HCT116 (cell line): ENCODE results near the gene DNAJC7.

Experiments
- CEBPB ChIP-seq: IDR thresholded peaks from 2 replicates; pipeline ENCODE4 v1.6.1; 2012; ENCODE audit warnings: low read depth
- CTCF ChIP-seq, 3 experiments: fragments of 200-600 bp in 1 of 3; sonication (generic) in 1 of 3; IDR thresholded peaks in 2 of 3; conservative IDR thresholded peaks in 1 of 3; 2 replicates each; pipeline ENCODE4 v1.5.1; 2012 to 2017; ENCODE audit warnings: low read depth in 2 of 3, low read length in 2 of 3, antibody characterized with exemption in 1 of 3, borderline replicate concordance in 1 of 3, control low read depth in 1 of 3, mild to moderate bottlenecking in 1 of 3, mixed read lengths in 1 of 3, mixed run types in 1 of 3, moderate library complexity in 1 of 3; ENCODE audit not compliant: insufficient read depth in 1 of 3
- EZH2phosphoT487 ChIP-seq: fragments of 200-600 bp; IDR thresholded peaks from 2 replicates; pipeline ENCODE4 v1.6.1; 2018; ENCODE audit warnings: antibody characterized with exemption, borderline replicate concordance
- POLR2A ChIP-seq: IDR thresholded peaks from 2 replicates; pipeline ENCODE4 v1.7.0; 2011; ENCODE audit warnings: borderline replicate concordance; ENCODE audit not compliant: insufficient read depth, insufficient read length; ENCODE audit errors: extremely low read depth
- POLR2AphosphoS5 ChIP-seq: IDR thresholded peaks from 2 replicates; pipeline ENCODE4 v1.6.1; 2011; ENCODE audit warnings: mild to moderate bottlenecking, low read depth, low read length, moderate library complexity

- TF ChIP-seq CTCF (IDR thresholded peaks at IDR 0.05 in 2 of 3, conservative IDR thresholded peaks at IDR 0.05 in 1 of 3; ENCODE audit: borderline replicate concordance in 1 of 3, insufficient read depth in 1 of 3, low read depth in 2 of 3, low read length in 2 of 3) (no peak), POLR2A (no peak), CEBPB (no peak), EZH2phosphoT487 (no peak), POLR2AphosphoS5 (no peak)
These were observed 38.3 kb upstream of the DNAJC7 start for GRCh38 chr17:42055496-42055895.
